Breast epithelium (tissue), 4 donors: ENCODE measurements around the gene CBLC. TPM values are rescaled to one million over a fixed set of nuclear protein-coding genes. Genes with fewer than 3 reads are reported as not detected.
A peak's percentile ranks its signal among the peaks of the same experiment; 100 is the strongest.

Experiments
- DNase-seq, 2 donors: peaks; one replicate each; pipeline ENCODE4 v3.0.0-alpha.2; 2019; ENCODE audit warnings: low spot score in 2 of 2
- H3K27ac ChIP-seq, 2 donors: fragments of 200-600 bp; sonication (generic) in 1 of 2; one replicate each; pipeline ENCODE4 v1.5.1; 2016 to 2019; ENCODE audit warnings: mild to moderate bottlenecking in 1 of 2
- H3K27me3 ChIP-seq, 2 donors: fragments of 200-600 bp; sonication (generic) in 1 of 2; one replicate each; pipeline versions ENCODE4 v1.5.1 to v1.6.0; 2017 to 2019; ENCODE audit warnings: control low read depth in 1 of 2, mild to moderate bottlenecking in 1 of 2
- H3K36me3 ChIP-seq: fragments of 200-600 bp; one replicate; pipeline ENCODE4 v1.5.1; 2019
- H3K4me1 ChIP-seq, 2 donors: fragments of 200-600 bp; sonication (generic); one replicate each; pipeline ENCODE4 v1.5.1; 2016 to 2019; ENCODE audit warnings: control low read depth in 1 of 2
- H3K4me3 ChIP-seq, 3 donors: fragments of 200-600 bp; sonication (generic); 1 replicate in 2 of 3; 2 replicates in 1 of 3; pipeline ENCODE4 v1.5.1; 2016 to 2019; ENCODE audit warnings: mild to moderate bottlenecking in 3 of 3, moderate library complexity in 2 of 3
- H3K9me3 ChIP-seq, 2 donors: fragments of 200-600 bp; sonication (generic) in 1 of 2; one replicate each; pipeline ENCODE4 v1.5.1; 2016 to 2019; ENCODE audit warnings: control low read depth in 1 of 2
- POLR2A ChIP-seq: fragments of 450-650 bp; IDR thresholded peaks from one replicate; pipeline ENCODE4 v1.6.1; 2016; ENCODE audit warnings: antibody characterized with exemption, mild to moderate bottlenecking, moderate library complexity
- POLR2AphosphoS5 ChIP-seq, 3 donors: sonication (generic); formaldehyde crosslinking; IDR thresholded peaks; one replicate each; pipeline ENCODE4 v1.6.1; 2017; ENCODE audit warnings: antibody characterized with exemption in 3 of 3
- intact Hi-C: fragments of 100-400 bp; cut with DNase I; formaldehyde crosslinking; loops from one replicate; pipeline ENCODE4 v1.15.1; 2023; ENCODE audit warnings: low total_unique reads
- total RNA-seq, 3 donors: library from RNA; depleted of rRNA; stranded (reverse); fragments of >200 nt; gene quantifications; one replicate each; pipeline ENCODE4 v1.1.0, GENCODE V29; 2016
- TF ChIP-seq, protein P1 (sequence below), 3 donors: fragments of 450-650 bp; IDR thresholded peaks; one replicate each; pipeline ENCODE4 v1.5.1; 2016 to 2017; ENCODE audit warnings: antibody characterized with exemption in 3 of 3, mild to moderate bottlenecking in 3 of 3, moderate library complexity in 3 of 3

The CBLC gene
- total RNA-seq, 3 donors from 2014 or later, result 15.7 to 18.1 TPM; not detected in 1

DNA sequence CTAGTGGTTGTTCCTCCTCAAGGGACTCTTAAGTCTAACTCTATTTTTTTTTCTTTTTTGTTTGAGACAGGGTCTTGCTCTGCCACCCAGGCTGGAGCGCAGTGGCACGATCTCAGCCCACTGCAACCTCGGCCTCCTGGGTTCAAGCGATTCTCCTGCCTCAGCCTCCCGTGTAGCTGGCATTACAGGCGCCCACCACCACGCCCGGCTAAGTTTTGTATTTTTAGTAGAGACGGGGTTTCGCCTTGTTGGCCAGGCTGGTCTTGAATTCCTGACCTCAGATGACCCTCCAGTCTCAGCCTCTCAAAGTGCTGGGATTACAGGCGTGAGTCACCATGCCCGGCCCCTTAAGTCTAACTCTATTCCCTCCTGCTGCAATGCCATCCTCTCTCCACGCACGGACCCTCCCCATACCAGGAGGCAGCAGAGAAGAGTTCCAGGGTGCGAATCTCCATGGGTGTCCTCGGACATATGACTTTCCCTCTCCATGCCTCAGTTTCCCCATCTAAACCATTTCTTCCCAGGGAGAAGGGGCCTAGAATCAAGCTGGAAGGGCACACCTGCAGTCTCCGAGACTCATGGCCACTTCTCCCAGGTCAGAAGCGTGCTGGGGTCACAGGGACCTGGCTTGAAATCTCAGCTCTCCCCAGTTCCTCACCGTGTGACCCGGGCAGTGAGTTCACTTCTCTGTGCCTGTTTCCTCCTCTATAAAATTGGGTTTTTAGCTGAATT lies 35.2 kb upstream of the CBLC start:
- no peak for DNase-seq
- intact Hi-C loops, result no loop called here
- Histone ChIP-seq H3K27me3 (no peaks in the 10 kb centered on the region), H3K4me1 (peaks cover 18 to 27% of the 10 kb centered on the region in 2 donors), H3K36me3 (no peaks in the 10 kb centered on the region), H3K4me3 (peak overlapping the region in 1 of 3 donors; percentile 43), H3K9me3 (no peaks in the 10 kb centered on the region), H3K27ac (peak overlapping the region; percentile 94 to 96)
- TF ChIP-seq, protein P1, sequence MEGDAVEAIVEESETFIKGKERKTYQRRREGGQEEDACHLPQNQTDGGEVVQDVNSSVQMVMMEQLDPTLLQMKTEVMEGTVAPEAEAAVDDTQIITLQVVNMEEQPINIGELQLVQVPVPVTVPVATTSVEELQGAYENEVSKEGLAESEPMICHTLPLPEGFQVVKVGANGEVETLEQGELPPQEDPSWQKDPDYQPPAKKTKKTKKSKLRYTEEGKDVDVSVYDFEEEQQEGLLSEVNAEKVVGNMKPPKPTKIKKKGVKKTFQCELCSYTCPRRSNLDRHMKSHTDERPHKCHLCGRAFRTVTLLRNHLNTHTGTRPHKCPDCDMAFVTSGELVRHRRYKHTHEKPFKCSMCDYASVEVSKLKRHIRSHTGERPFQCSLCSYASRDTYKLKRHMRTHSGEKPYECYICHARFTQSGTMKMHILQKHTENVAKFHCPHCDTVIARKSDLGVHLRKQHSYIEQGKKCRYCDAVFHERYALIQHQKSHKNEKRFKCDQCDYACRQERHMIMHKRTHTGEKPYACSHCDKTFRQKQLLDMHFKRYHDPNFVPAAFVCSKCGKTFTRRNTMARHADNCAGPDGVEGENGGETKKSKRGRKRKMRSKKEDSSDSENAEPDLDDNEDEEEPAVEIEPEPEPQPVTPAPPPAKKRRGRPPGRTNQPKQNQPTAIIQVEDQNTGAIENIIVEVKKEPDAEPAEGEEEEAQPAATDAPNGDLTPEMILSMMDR (IDR thresholded peaks at IDR 0.05), result peak in 1 of 3 donors; percentile 15
- TF ChIP-seq POLR2AphosphoS5 (IDR thresholded peaks at IDR 0.05), result no peak

DNA sequence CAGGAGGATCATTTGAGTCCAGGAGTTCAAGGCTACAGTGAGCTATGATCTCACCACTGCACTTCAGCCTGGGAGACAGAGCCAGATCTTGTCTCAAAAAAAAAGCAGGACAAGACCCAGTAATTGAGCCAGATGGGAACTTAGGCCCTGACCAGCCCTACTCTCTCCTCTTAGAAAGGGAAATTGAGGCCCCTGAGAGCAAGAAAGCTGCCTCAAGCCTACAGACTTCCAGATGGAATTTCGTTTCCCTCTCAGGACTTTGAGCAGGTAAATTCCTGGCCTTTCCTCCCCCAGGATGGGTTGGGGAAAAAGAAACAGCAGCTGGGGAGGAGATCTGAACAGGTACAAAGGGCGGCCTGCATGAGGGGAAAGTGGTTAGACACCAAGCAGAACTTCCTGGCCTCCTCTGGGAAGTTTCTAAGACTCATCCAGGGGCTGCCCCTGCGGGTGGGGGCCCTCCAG lies 32.8 kb upstream of the CBLC start:
- Histone ChIP-seq H3K27me3 (no peaks in the 10 kb centered on the region), H3K4me1 (peaks cover 22 to 23% of the 10 kb centered on the region in 2 donors), H3K27ac (peak overlapping the region; percentile 91 to 96), H3K9me3 (no peaks in the 10 kb centered on the region), H3K36me3 (no peaks in the 10 kb centered on the region), H3K4me3 (peak overlapping the region in 1 of 3 donors; percentile 26)
- intact Hi-C loops, result no loop called here
- TF ChIP-seq POLR2A (no peak), POLR2AphosphoS5 (IDR thresholded peaks at IDR 0.05) (no peak)
- TF ChIP-seq, protein P1 (IDR thresholded peaks at IDR 0.05), result no peak
- DNase-seq, result no peak

DNA sequence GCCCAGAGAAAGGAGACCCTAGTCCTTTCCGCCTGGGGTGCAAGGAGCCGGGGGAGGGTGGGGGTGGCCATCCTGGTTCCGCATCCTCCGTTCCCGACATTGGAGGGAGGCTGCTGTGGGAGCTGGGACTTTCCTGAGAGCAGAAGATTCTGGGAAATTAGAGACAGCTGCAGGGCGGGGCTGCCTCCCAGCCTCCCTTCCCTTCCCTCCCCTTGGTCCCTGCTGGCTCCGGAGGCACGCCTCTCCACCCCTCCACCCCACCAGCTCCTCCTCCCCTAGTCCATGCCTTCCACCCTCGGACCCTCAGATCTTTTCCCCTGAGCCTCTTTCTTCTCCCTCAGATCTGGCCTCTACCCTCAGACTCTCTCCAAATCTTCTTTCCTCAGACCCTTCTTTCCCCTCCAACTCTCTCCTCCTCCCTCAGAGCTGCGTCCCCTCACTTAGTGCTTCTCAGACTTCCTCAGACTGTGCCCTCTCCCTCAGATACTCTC lies 32.3 kb upstream of the CBLC start:
- H3K27ac ChIP-seq, result peak overlapping the region; percentile 91 to 96
- H3K4me3 ChIP-seq, result peak overlapping the region in 1 of 3 donors; percentile 26
- H3K36me3 ChIP-seq, result no peaks in the 10 kb centered on the region
- intact Hi-C loops, result no loop called here
- peak; percentile 51 to 66 for DNase-seq
- no peaks in the 10 kb centered on the region for H3K27me3 ChIP-seq
- peaks cover 22 to 28% of the 10 kb centered on the region in 2 donors for H3K4me1 ChIP-seq
- no peak for TF ChIP-seq POLR2A
- peak in 2 of 3 donors; percentile 45 to 50 for TF ChIP-seq POLR2AphosphoS5 (IDR thresholded peaks at IDR 0.05)
- no peaks in the 10 kb centered on the region for H3K9me3 ChIP-seq

DNA sequence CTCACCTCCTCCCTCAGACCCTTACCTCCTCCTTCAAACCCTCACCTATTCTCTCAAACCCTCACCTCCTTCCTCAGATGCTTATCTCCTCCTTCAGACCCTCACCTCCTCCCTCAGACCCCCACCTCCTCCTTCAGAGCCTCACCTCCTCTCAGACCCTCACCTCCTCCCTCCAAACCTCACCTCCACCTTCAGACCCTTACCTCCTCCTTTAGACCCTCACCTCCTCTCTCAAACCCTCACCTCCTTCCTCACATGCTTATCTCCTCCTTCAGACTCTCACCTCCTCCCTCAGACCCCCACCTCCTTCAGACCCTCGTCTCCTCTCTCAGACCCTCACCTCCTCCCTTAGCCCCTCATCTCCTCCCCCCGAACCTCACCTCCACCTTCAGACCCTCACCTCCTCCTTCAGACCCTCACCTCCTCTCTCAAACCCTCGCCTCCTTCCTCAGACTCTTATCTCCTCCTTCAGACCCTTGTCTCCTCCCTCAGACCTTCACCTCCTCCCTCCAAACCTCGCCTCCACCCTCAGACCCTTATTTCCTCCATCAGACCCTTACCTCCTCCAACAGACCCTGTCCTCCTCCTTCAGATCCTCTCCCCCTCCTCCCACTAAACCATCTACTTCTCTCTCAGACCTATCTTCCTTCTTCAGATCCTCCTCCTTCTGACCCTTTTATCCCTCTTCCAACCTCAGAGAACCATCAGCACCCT lies 31.6 kb upstream of the CBLC start:
- peaks cover 22 to 28% of the 10 kb centered on the region in 2 donors for H3K4me1 ChIP-seq
- DNase-seq, result no peak
- TF ChIP-seq, protein P1 (IDR thresholded peaks at IDR 0.05), result no peak
- TF ChIP-seq POLR2AphosphoS5 (IDR thresholded peaks at IDR 0.05) (no peak), POLR2A (no peak)
- no peaks in the 10 kb centered on the region for H3K27me3 ChIP-seq
- H3K36me3 ChIP-seq, result no peaks in the 10 kb centered on the region
- no peaks in the 10 kb centered on the region for H3K9me3 ChIP-seq
- H3K27ac ChIP-seq, result peak overlapping the region; percentile 91 to 96
- H3K4me3 ChIP-seq, result peak overlapping the region in 1 of 3 donors; percentile 26
- intact Hi-C loops, result no loop called here

DNA sequence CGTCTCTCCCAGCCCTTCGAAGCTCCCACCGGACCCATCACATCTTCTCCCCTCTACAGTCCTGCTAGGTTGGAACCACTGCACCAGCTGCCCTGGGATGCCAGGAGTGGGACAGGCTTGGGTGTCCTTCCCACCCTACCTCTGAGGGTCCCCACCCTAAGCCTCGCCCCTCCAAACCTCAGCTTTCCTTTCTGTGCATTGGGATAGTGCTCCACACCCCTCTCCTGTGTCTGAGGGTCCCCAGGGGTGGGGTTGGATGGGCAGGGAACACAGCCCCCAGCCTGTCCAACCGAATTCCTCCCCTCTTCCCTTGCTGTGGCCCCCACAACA lies 31.1 kb upstream of the CBLC start:
- H3K4me1 ChIP-seq, result peaks cover 22% of the 10 kb centered on the region in 2 donors
- no peak for DNase-seq
- intact Hi-C loops, result no loop called here
- H3K27me3 ChIP-seq, result no peaks in the 10 kb centered on the region
- TF ChIP-seq POLR2A, result no peak
- TF ChIP-seq, protein P1 (IDR thresholded peaks at IDR 0.05), result no peak
- no peak for TF ChIP-seq POLR2AphosphoS5 (IDR thresholded peaks at IDR 0.05)
- H3K4me3 ChIP-seq, result peak overlapping the region in 1 of 3 donors; percentile 95
- peak overlapping the region; percentile 91 to 96 for H3K27ac ChIP-seq
- no peaks in the 10 kb centered on the region for H3K9me3 ChIP-seq
- no peaks in the 10 kb centered on the region for H3K36me3 ChIP-seq
